H9 (cell line): ENCODE results near the gene MTF1. TPM values are rescaled to one million over a fixed set of nuclear protein-coding genes. Genes with fewer than 3 reads are reported as not detected.

ENCODE experiments used
- DNase-seq: peaks from one replicate; pipeline ENCODE4 v3.0.0-alpha.2; 2017
- H2AFZ ChIP-seq: one replicate; pipeline ENCODE4 v1.6.1; 2013; ENCODE audit warnings: mild to moderate bottlenecking, low read length, control low read depth, moderate library complexity
- H2AK5ac ChIP-seq: 2 replicates; pipeline ENCODE4 v1.6.1; 2013; ENCODE audit warnings: low read length, control low read depth, mixed read lengths; ENCODE audit not compliant: insufficient read length
- H2BK120ac ChIP-seq: one replicate; pipeline ENCODE4 v1.6.1; 2013; ENCODE audit warnings: low read depth, mild to moderate bottlenecking, low read length, control low read depth, inconsistent platforms; ENCODE audit not compliant: poor library complexity, severe bottlenecking
- H2BK12ac ChIP-seq: 2 replicates; pipeline ENCODE4 v1.6.1; 2013; ENCODE audit warnings: low read length, control low read depth, mixed read lengths, low read depth; ENCODE audit not compliant: insufficient read length
- H2BK15ac ChIP-seq: 2 replicates; pipeline ENCODE4 v1.6.1; 2013; ENCODE audit warnings: low read depth, low read length, control low read depth
- H2BK20ac ChIP-seq: one replicate; pipeline ENCODE4 v1.6.1; 2013; ENCODE audit warnings: low read depth, mild to moderate bottlenecking, low read length, control low read depth, inconsistent platforms; ENCODE audit not compliant: poor library complexity, severe bottlenecking
- H2BK5ac ChIP-seq: 2 replicates; pipeline ENCODE4 v1.6.1; 2013; ENCODE audit warnings: low read length, control low read depth, mixed read lengths; ENCODE audit not compliant: insufficient read length
- H3K14ac ChIP-seq: 2 replicates; pipeline ENCODE4 v1.6.1; 2013; ENCODE audit warnings: low read length, control low read depth; ENCODE audit not compliant: insufficient read depth
- H3K18ac ChIP-seq: 2 replicates; pipeline ENCODE4 v1.6.1; 2013; ENCODE audit warnings: low read depth, mild to moderate bottlenecking, mixed read lengths, low read length, control low read depth; ENCODE audit not compliant: insufficient read length
- H3K23ac ChIP-seq: 2 replicates; pipeline ENCODE4 v1.6.1; 2013; ENCODE audit warnings: low read length, control low read depth, mixed read lengths, low read depth; ENCODE audit not compliant: insufficient read length
- H3K23me2 ChIP-seq: 2 replicates; pipeline ENCODE4 v1.6.1; 2013; ENCODE audit warnings: low read depth, mild to moderate bottlenecking, mixed read lengths, low read length, control low read depth; ENCODE audit not compliant: insufficient read length, poor library complexity, severe bottlenecking
- H3K27ac ChIP-seq: 2 replicates; pipeline ENCODE4 v1.5.1; 2013; ENCODE audit warnings: low read length, control low read depth, mixed read lengths, low read depth; ENCODE audit not compliant: insufficient read length
- H3K27me3 ChIP-seq: 2 replicates; pipeline ENCODE4 v1.6.1; 2013; ENCODE audit warnings: low read length, control low read depth, inconsistent platforms; ENCODE audit not compliant: insufficient read depth
- H3K4ac ChIP-seq: 2 replicates; pipeline ENCODE4 v1.6.1; 2013; ENCODE audit warnings: low read depth, mild to moderate bottlenecking, control low read depth, inconsistent platforms, low read length, moderate library complexity
- H3K4me1 ChIP-seq: 2 replicates; pipeline ENCODE4 v1.6.1; 2013; ENCODE audit warnings: low read length, control low read depth, inconsistent platforms; ENCODE audit not compliant: insufficient read depth
- H3K4me2 ChIP-seq: 2 replicates; pipeline ENCODE4 v1.6.1; 2013; ENCODE audit warnings: low read length, control low read depth, mixed read lengths; ENCODE audit not compliant: insufficient read length, insufficient read depth
- H3K56ac ChIP-seq: 2 replicates; pipeline ENCODE4 v1.6.1; 2013; ENCODE audit warnings: low read depth, mild to moderate bottlenecking, mixed read lengths, low read length, control low read depth; ENCODE audit not compliant: insufficient read length
- H3K79me1 ChIP-seq: 2 replicates; pipeline ENCODE4 v1.6.1; 2013; ENCODE audit warnings: low read depth, mild to moderate bottlenecking, moderate library complexity, low read length, control low read depth, inconsistent platforms; ENCODE audit not compliant: insufficient read depth, poor library complexity, severe bottlenecking
- H3K79me2 ChIP-seq: 2 replicates; pipeline ENCODE4 v1.6.1; 2013; ENCODE audit warnings: low read length, control low read depth, inconsistent platforms; ENCODE audit not compliant: insufficient read depth
- H3K9ac ChIP-seq: 2 replicates; pipeline ENCODE4 v1.6.1; 2013; ENCODE audit warnings: low read length, control low read depth, mixed read lengths; ENCODE audit not compliant: insufficient read length; ENCODE audit errors: extremely low read depth
- H3K9me3 ChIP-seq: one replicate; pipeline ENCODE4 v1.6.1; 2013; ENCODE audit warnings: low read depth, low read length, inconsistent platforms; ENCODE audit not compliant: control insufficient read depth
- H3T11ph ChIP-seq: one replicate; pipeline ENCODE4 v1.6.1; 2013; ENCODE audit warnings: mild to moderate bottlenecking, low read length, control low read depth, inconsistent platforms
- H4K20me1 ChIP-seq: one replicate; pipeline ENCODE4 v1.6.1; 2013; ENCODE audit not compliant: control insufficient read depth, insufficient read length, insufficient read depth
- H4K5ac ChIP-seq: 2 replicates; pipeline ENCODE4 v1.6.1; 2013; ENCODE audit warnings: low read depth, mild to moderate bottlenecking, mixed read lengths, low read length, control low read depth; ENCODE audit not compliant: insufficient read length
- H4K8ac ChIP-seq: replicated peaks from 2 replicates; pipeline ENCODE4 v1.6.1; 2013; ENCODE audit warnings: low read length, control low read depth, mixed read lengths, low read depth; ENCODE audit not compliant: insufficient read length
- H4K91ac ChIP-seq: 2 replicates; pipeline ENCODE4 v1.6.1; 2013; ENCODE audit warnings: low read depth, mild to moderate bottlenecking, moderate library complexity, mixed read lengths, low read length, control low read depth; ENCODE audit not compliant: insufficient read length
- H3K27ac Mint-ChIP-seq, 3 experiments: 2 replicates in 2 of 3; 3 replicates in 1 of 3; pipeline ENCODE4 v1.8.0; 2020 to 2021; ENCODE audit warnings: mixed read lengths in 3 of 3, mild to moderate bottlenecking in 1 of 3, moderate library complexity in 1 of 3
- H3K27me3 Mint-ChIP-seq: 2 replicates; pipeline ENCODE4 v1.8.0; 2021; ENCODE audit warnings: low read depth, mild to moderate bottlenecking, moderate library complexity, mixed read lengths
- H3K36me3 Mint-ChIP-seq, 3 experiments: 2 replicates in 2 of 3; 3 replicates in 1 of 3; pipeline ENCODE4 v1.8.0; 2020 to 2021; ENCODE audit warnings: low read depth in 3 of 3, mixed read lengths in 3 of 3; ENCODE audit not compliant: insufficient read depth in 1 of 3
- H3K4me1 Mint-ChIP-seq, 2 experiments: 2 replicates each; pipeline ENCODE4 v1.8.0; 2020; ENCODE audit warnings: mixed read lengths in 2 of 2
- H3K4me3 Mint-ChIP-seq, 2 experiments: 2 replicates in 1 of 2; 3 replicates in 1 of 2; pipeline ENCODE4 v1.8.0; 2020 to 2021; ENCODE audit warnings: mild to moderate bottlenecking in 2 of 2, mixed read lengths in 2 of 2, moderate library complexity in 1 of 2
- H3K9me3 Mint-ChIP-seq, 2 experiments: 2 replicates in 1 of 2; 3 replicates in 1 of 2; pipeline ENCODE4 v1.8.0; 2020; ENCODE audit warnings: mild to moderate bottlenecking in 2 of 2, mixed read lengths in 2 of 2, moderate library complexity in 1 of 2
- WGBS: extraction: QIAGEN DNeasy Blood & Tissue Kit; methylation state at CpG from one replicate; pipeline ENCODE4 v1.1.7; 2013; ENCODE audit warnings: missing lambda C conversion rate, low lambda C conversion rate, mixed read lengths; ENCODE audit not compliant: insufficient read length; ENCODE audit errors: extremely low coverage; 5-methylcytosine and 5-hydroxymethylcytosine counted together
- total RNA-seq: library from RNA; stranded (reverse); gene quantifications from 2 replicates; pipeline ENCODE4 v1.2.1, GENCODE V29; 2021
- TF ChIP-seq, protein P1 (sequence below): fragments of 200-600 bp; sonication (generic); conservative IDR thresholded peaks from 3 replicates; pipeline ENCODE4 v1.8.0; 2021; ENCODE audit warnings: antibody characterized with exemption, mild to moderate bottlenecking

Gene MTF1
- total RNA-seq, 1 experiment from 2014 or later, result 17.0 TPM

DNA sequence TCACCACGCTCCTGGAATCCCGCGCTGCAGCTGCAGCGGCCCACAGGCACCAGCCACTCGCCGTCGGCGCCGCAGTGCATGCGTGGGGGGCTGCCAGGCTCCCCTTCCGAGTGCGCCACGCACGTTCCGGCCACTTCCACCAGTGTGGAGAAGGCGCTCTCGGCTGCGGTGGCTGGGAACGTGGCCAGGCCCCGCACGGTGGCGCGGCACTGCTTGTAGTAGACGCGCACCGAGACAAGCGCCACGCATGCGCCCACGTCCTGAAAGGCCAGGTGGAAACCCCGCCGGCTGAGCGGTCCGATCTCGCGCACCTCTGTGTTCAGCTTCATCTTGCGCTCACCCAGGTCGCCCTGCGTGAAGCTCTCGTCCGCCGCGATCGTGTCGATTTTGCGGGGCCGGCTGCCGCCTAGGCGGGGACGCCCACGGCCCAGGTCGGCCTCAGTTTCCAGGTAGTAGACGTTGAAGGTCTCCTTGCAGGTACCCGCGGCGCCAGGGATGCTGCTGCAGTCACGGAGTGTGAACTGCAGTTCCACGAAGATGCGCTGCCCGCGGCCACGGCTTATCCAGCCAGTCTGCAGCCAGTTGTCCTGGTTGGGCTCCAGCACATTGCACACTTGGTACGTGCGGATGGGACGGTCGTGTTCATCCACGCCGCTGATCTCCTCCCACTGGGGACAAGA is 97.8 kb downstream of the MTF1 start:
- Histone ChIP-seq H4K5ac (no peak overlapping the region), H3K23ac (no peak overlapping the region), H3K23me2 (peaks cover 18% of the 10 kb centered on the region), H3K79me1 (no peaks in the 10 kb centered on the region), H4K8ac (no peak overlapping the region), H2BK5ac (no peak overlapping the region), H3K9ac (no peak overlapping the region), H2BK20ac (no peak overlapping the region), H3K27me3 (peaks cover 27% of the 10 kb centered on the region), H4K20me1 (no peaks in the 10 kb centered on the region), H3K56ac (no peak overlapping the region), H2AFZ (no peak overlapping the region), H2BK15ac (no peak overlapping the region), H4K91ac (no peak overlapping the region), H3K14ac (no peak overlapping the region), H3K4ac (no peak overlapping the region), H2BK120ac (no peak overlapping the region), H3K9me3 (no peaks in the 10 kb centered on the region), H3K18ac (no peak overlapping the region), H3T11ph (no peak overlapping the region), H3K27ac (no peak overlapping the region), H2BK12ac (no peak overlapping the region), H3K4me1 (peaks cover 4% of the 10 kb centered on the region; the same call in 1 of the 2 replicates), H2AK5ac (no peak overlapping the region), H3K4me2 (no peak overlapping the region), H3K79me2 (no peaks in the 10 kb centered on the region)
- WGBS, result no CpG with 5 or more reads among the region's 68 CpGs
- H3K9me3 Mint-ChIP-seq, result no peaks in the 10 kb centered on the region; a peak in 1 of 5 replicates
- H3K27me3 Mint-ChIP-seq, result no peaks in the 10 kb centered on the region
- H3K27ac Mint-ChIP-seq, result no peak overlapping the region
- H3K36me3 Mint-ChIP-seq, result no peaks in the 10 kb centered on the region
- no peak overlapping the region for H3K4me3 Mint-ChIP-seq
- TF ChIP-seq, protein P1, sequence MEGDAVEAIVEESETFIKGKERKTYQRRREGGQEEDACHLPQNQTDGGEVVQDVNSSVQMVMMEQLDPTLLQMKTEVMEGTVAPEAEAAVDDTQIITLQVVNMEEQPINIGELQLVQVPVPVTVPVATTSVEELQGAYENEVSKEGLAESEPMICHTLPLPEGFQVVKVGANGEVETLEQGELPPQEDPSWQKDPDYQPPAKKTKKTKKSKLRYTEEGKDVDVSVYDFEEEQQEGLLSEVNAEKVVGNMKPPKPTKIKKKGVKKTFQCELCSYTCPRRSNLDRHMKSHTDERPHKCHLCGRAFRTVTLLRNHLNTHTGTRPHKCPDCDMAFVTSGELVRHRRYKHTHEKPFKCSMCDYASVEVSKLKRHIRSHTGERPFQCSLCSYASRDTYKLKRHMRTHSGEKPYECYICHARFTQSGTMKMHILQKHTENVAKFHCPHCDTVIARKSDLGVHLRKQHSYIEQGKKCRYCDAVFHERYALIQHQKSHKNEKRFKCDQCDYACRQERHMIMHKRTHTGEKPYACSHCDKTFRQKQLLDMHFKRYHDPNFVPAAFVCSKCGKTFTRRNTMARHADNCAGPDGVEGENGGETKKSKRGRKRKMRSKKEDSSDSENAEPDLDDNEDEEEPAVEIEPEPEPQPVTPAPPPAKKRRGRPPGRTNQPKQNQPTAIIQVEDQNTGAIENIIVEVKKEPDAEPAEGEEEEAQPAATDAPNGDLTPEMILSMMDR, result no peak
- H3K4me1 Mint-ChIP-seq, result peaks cover 21 to 22% of the 10 kb centered on the region in 2 experiments
- no peak for DNase-seq

Other genes starting within 250 kb of the MTF1 start
- 0.33 and 0.35 TPM in 2 replicates for gene RSPO1, start 224.7 kb downstream of the MTF1 start, total RNA-seq
- 47.7 and 48.5 TPM in 2 replicates for gene CDCA8, start 167.1 kb downstream of the MTF1 start, total RNA-seq
- gene EPHA10, start 94.5 kb downstream of the MTF1 start, total RNA-seq, result 0.42 and 0.96 TPM in 2 replicates
- 22.7 and 24.2 TPM in 2 replicates for gene MANEAL, start 65.7 kb downstream of the MTF1 start, total RNA-seq
- gene C1orf122, start 51.8 kb downstream of the MTF1 start, total RNA-seq, result 59.3 and 61.5 TPM in 2 replicates
- 28.0 and 28.6 TPM in 2 replicates for gene YRDC, start 51.4 kb downstream of the MTF1 start, total RNA-seq
- gene INPP5B, start 87.5 kb upstream of the MTF1 start, total RNA-seq, result 28.2 and 28.8 TPM in 2 replicates
- gene SF3A3, start 130.4 kb upstream of the MTF1 start, total RNA-seq, result 143 and 144 TPM in 2 replicates
- gene FHL3, start 145.9 kb upstream of the MTF1 start, total RNA-seq, result 32.8 and 34.2 TPM in 2 replicates
- gene UTP11, start 153.1 kb upstream of the MTF1 start, total RNA-seq, result 52.4 and 63.1 TPM in 2 replicates
- gene POU3F1, start 187.2 kb upstream of the MTF1 start, total RNA-seq, result 5.8 and 7.0 TPM in 2 replicates